Stimulated activated CD4-positive, alpha-beta T cell treated with anti-CD3 and anti-CD28 coated beads, TNF-alpha, amount 100 ng/mL, for 4 hours (primary cell): ENCODE measurements around the gene GUCA2A.
"Not testable (repeated sequence)": the region's sequence is repeated elsewhere in the genome, so short reads cannot be mapped to it uniquely, and the experiment has no call there.

Experiments used
- DNase-seq, 3 experiments: peaks; one replicate each; pipeline ENCODE4 v3.0.0-alpha.2; 2020; ENCODE audit warnings: low read depth in 3 of 3

Gene GUCA2A

GRCh38 chr1:42164551-42165420, at the start of gene GUCA2A:
Gene GUCA2A, minus strand, starts transcription at chr1:42164745. Its CDS starts 33 bp downstream, at chr1:42164712.
- no peak for DNase-seq

GRCh38 chr1:42211224-42211623, 46.7 kb upstream of the GUCA2A start:
- no peak for DNase-seq

- no peak for DNase-seq
These were observed 46.0 kb upstream of the GUCA2A start for GRCh38 chr1:42210421-42211133.

GRCh38 chr1:42209526-42210251, 45.1 kb upstream of the GUCA2A start:
- no peak for DNase-seq

GRCh38 chr1:42206930-42207329, 42.4 kb upstream of the GUCA2A start:
- DNase-seq: not testable (repeated sequence)

- no peak for DNase-seq
These were observed 41.6 kb upstream of the GUCA2A start for GRCh38 chr1:42206164-42206563.

- DNase-seq: no peak
These were observed 37.4 kb upstream of the GUCA2A start for GRCh38 chr1:42201986-42202385.

GRCh38 chr1:42198251-42198650, 33.7 kb upstream of the GUCA2A start:
- no peak for DNase-seq

- no peak for DNase-seq
These were observed 31.3 kb upstream of the GUCA2A start for GRCh38 chr1:42195841-42196240.

GRCh38 chr1:42192106-42192505, 27.6 kb upstream of the GUCA2A start:
- no peak for DNase-seq

GRCh38 chr1:42191319-42191718, 26.8 kb upstream of the GUCA2A start:
- DNase-seq: no peak

- no peak for DNase-seq
These were observed 25.6 kb upstream of the GUCA2A start for GRCh38 chr1:42189931-42190853.

- DNase-seq: no peak
These were observed 21.6 kb upstream of the GUCA2A start for GRCh38 chr1:42186152-42186551.

- DNase-seq: no peak
These were observed 20.1 kb upstream of the GUCA2A start for GRCh38 chr1:42184616-42185015.

- no peak for DNase-seq
These were observed 19.4 kb upstream of the GUCA2A start for GRCh38 chr1:42183957-42184268.

- DNase-seq: no peak
These were observed 18.8 kb upstream of the GUCA2A start for GRCh38 chr1:42183210-42183956.

- no peak for DNase-seq
These were observed 17.1 kb upstream of the GUCA2A start for GRCh38 chr1:42181687-42182086.

- DNase-seq: no peak
These were observed 15.4 kb upstream of the GUCA2A start for GRCh38 chr1:42179900-42180329.

- DNase-seq: no peak
These were observed 14.7 kb upstream of the GUCA2A start for GRCh38 chr1:42179275-42179674.

GRCh38 chr1:42178249-42178648, 13.7 kb upstream of the GUCA2A start:
- DNase-seq: no peak

GRCh38 chr1:42177541-42177981, 13.0 kb upstream of the GUCA2A start:
- no peak for DNase-seq
